HG02938 (cell line): Measurements from ENCODE around the gene NPAS3.

Experiments used
- ATAC-seq: cut with Tn5 transposase; IDR thresholded peaks from one replicate; pipeline ENCODE4 v1.9.1; 2021; ENCODE audit warnings: mild to moderate bottlenecking, moderate library complexity; ENCODE audit not compliant: unreplicated experiment

NPAS3 gene

DNA sequence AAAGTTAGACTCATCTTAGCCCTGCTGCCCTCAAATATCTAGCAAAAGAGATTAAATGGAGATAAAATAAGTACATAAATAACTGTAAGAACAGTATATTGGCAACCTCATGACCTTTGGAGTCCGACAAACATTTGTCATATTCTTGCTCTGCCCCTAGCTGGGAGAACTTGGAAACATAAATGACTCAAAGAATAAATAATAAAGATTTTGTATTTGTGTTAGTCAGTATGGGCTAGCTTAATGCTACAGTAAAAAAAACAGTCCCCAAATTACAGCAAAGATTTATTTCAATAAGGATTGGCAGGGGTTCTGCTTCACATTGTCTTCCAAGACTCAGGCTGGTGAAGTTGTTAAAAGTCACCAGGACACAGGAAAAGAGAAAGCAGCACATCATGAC is 791.5 kb downstream of the NPAS3 start:
- ATAC-seq: no peak

DNA sequence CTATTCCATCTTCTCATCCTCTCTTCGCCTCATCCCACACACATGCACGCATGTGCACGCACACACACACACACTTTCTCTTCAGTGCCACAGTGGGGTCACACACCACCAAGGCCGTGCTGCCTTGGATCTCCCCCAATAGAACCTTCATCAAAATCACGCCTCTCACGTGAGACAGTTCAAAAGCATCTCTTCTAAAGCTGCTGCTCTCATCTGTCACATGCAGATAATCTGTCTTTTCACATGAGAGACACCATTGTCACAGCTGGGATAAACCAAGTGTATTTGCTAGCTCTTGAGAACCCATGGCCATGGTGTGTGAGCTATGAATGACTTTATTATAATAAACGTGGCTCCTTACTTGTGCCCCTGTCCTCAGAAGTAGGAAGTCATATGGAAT is 793.5 kb downstream of the NPAS3 start:
- ATAC-seq: no peak

DNA sequence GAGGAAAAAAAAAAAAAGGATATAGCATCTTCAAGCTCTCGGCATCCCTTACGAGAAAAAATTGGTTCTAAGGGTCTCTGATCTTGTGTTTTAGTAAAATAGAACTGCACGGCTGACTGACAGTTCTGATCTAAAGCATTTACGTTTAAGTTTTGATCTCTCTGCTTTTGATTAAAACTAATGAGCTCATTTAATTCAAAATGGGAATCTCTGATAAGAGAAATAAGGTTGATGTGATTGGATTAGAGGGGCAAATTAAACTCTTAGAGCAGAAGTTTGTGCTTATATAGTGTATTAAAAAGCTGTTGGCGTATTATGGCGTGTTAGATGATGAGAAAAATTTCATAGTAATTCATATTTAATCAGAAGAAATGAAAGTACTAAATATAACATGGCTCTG is 794.6 kb downstream of the NPAS3 start:
- no peak for ATAC-seq

DNA sequence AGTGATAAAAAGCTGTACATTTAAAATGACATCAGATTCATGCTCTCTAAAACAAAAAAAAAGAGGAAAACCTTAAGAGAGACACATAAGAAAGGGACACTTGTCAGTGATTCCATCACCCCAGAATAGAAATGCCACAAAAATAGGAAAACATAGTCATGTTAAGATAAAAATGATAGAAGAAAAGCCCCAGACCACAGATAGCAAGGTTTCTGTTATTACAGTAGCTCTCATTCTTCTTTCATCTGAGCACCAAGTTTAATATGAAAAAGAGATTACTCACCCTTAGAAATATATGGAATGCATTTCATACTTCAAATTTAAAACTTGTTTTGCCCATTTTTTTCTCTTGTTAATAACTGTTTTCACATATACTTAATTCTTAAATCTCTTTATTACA is 795.0 kb downstream of the NPAS3 start:
- no peak for ATAC-seq

DNA sequence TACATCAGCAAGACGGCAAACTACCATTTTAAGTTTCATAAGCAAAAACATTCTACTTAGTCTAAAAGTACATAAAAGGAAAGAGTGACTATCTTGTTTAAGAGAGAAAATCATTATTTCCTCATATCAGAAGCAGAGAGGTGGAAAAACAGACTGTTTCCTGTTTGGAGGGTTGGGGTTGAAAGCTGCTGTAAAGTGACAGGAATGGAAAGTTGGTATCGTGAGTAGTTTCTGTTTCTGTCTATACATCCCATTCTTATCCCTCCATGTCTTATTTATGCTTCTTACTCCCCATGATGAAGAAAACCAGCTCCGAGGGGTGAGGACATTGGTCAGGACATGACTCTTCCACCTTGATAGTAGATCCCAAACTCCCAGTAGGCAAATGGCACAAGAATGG is 795.7 kb downstream of the NPAS3 start:
- no peak for ATAC-seq

DNA sequence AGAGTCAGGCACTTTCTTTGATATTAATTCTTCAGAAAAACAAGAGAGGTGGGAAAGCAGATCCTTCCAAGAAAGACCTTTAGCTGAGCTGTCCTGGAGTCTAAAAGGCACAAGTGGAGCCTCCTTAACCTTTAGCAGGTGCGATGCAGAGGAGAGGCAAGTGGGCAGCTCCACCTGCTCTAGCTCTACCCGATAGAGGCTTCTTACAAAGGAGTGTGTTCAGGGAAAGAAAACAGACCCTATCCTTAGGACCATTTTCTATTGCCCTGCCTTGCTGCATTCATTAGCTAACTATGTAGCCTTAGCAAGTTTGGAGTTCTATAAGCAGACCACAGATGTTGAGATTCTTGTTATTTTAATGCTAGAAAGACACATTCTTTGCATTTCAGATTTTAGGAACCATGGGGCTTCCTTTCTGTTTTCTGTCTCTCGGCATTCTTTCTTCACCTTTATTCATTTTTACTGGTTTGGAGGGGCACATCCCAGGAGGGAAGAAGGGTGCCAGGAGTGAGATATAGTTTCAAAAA is 797.7 kb downstream of the NPAS3 start:
- ATAC-seq: no peak

DNA sequence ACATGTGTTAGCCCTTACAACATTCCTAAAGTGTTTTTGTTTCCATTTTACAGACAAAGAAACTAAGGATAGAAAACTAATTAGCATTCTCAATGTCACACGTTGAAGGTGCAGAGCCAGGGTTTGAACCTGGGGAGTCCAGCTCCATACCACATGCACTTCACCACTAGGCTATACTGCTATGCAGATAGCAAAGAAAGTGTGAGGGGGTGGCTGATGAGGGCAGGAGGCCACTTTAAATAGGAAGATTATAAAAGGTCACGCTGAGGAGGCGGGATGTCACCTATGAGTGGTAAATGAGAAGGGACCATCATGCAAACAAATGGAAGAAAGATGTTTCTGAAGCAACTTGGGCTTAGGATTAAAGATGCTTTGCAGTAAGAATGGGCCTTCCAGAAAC is 798.3 kb downstream of the NPAS3 start:
- no peak for ATAC-seq

DNA sequence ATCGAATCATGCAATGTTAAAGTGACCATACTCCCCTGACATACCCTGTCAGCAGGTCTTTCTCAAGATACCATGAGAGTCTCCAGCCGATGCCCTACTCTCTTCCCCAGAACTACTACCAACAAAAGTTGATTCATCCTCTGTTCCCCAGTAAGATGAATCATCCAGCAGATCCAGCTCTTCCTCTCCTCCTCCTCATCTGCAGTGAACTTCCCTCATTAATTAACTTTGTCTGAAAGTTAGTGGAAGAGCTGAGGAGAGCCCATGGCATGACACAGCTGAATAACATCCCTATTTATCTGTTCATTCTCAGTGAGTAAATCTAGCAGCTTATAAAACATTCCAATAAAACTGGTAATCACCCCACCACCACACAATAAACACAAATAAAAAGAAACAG is 798.8 kb downstream of the NPAS3 start:
- ATAC-seq: no peak

DNA sequence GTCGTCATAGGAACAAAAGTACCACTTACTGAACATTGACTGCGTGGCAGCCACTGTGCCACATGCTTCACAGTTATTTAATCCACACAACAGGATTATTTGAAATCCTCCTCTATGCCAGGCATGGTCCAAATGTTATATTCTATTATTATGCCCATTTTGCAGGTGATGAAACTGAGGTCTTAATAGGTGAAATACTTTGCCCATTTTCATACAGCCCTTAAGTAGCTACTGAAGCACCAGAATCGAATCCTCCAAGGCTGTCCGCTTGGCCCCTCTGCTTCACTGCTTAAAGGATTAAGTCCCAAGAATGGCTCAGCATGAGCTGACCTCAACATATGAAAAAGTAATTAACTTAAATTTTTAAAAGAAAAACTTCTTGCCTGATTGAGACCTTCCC is 799.4 kb downstream of the NPAS3 start:
- ATAC-seq: no peak

DNA sequence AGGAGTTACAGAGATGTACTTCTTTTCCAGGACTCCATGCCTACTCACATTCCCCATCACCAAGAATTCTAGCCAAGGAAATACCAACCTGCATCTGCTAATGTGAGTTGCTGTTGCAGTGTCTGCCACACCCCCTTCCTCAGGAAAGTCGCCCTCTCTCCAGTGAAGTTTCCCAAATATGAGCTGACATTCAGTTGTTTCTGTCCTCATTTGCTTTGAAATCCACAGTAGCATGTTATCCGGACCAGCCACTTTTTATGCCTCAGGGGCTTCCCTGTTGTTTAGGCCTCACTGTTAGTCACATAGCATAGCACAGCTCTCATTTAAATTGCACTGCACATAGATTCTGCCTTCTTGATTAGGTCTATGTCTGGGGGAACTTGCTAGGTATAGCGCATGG is 799.8 kb downstream of the NPAS3 start:
- no peak for ATAC-seq

DNA sequence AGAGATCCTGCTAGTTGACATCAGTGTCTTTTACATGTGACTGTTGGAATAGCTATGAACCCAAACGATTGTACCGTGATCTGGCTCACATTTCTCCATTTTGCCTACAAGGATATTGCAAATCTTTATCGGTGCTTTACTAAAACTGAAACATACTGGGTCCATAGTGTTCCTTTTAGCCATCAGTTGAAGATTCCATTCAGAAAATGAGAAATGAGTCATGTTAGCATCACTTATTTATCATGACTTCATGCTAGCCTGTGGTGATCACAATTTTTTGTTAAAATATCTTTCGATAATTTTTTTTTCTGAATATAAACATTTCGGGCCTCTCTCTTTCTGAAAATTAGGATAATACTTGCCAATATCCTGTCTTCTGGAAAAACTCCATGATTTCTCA is 801.9 kb downstream of the NPAS3 start:
- no peak for ATAC-seq

DNA sequence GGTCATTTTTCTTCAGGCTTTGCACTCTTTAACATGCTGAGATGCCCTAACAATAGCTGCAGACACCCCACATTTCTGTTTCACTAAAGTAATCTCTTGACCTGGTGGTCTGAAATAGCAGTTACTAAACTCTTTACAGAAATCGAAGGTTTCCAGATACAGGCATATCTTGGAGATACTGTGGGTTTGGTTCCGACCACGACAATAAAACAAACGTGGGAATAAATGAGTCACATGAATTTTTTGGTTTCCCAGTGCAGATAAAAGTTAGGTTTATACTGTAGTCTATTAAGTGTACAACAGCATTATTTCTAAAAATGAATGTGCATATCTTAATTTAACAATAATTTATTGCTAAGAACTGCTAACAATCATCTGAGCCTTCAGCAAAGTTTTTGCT is 803.5 kb downstream of the NPAS3 start:
- no peak for ATAC-seq

DNA sequence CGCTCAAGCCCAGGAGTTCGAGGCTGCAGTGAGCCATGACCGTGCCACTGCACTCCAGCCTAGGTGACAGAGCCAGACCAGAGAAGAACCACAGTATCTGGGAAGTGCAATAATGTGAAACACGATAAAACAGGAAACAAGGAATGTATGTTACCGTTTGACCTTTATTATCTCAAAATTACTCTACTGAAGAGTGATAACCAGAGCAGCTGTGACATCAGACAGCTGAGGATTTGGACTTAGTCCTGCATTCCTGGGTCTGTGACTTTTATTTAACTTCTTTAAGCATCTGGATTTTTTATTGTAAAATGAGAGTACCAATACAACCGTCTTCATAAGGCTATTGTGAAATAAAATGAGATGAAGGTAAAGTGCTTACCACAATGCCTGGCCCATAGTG is 806.5 kb downstream of the NPAS3 start:
- ATAC-seq: no peak

DNA sequence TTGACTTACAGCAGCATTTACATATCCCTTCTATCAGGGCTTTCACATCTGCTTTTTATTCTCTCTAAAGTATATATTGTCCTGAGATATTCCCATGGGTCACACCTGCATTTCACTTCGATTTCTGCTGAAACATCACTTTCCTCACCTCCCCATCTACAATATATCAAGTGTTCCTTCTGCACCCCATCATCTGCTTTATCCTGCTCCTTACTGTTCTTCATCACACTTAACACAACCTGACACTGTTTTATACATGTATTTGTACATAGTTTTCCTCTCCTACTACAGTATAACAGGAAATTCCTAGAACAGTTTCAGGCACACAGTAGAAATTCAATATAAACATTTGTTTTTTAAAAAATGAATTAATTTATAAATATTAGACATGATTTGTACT is 809.1 kb downstream of the NPAS3 start:
- ATAC-seq: no peak

DNA sequence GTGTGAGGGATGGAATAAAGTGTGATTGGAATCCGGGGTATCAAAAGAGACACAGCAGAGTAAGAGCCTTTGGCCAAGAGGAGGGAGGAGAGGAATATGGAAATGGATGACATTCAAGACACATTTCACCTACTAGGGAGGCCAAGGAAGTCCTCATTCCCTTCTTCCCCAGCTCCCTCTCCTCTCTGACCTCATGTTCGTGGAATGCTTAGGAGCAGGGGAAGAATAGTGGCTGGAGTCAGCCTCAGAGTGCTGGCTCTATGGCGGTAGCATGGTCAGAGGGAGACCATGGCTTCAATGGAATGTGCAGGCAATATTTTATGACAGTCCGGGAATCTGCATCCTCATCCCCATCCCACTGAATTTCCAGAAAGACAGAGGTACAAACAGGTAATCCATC is 815.6 kb downstream of the NPAS3 start:
- ATAC-seq: no peak

DNA sequence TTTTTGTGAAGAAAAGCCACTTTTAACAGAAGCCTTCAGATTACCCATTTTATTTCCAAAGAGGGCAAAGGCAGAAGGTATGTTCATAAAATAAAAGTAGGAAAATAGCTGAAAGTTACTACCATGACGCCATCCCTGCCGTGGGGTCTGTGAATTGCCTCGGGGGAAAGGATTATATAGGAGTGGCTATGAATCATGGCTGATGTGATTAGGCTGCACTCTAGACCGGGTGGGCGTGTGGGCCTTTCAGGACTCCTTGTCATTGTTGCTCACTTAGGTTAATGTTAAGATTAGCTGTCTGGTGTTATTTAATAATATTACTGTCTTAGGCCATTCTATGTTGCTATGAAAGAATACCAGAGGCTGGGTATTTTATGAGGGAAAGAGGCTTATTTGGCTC is 816.7 kb downstream of the NPAS3 start:
- no peak for ATAC-seq

DNA sequence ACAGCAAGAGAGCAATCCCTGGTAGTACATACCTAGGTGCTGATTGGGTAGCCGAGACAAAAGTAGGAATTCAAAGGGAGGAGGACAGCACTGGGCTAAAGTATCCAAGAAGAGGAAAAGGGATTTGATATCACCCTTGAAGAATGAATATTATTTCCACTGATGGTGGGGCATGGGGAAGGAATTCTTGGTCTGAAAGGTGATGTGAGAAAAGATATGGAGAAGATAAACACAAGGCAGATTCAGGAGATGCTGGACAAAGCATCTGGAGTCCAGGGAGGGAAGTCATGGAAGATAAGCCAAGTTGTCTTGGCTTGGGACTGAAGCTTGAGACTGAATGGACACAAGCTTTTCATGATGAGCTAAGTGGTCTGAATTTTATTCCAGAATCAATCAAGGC is 818.2 kb downstream of the NPAS3 start:
- no peak for ATAC-seq

DNA sequence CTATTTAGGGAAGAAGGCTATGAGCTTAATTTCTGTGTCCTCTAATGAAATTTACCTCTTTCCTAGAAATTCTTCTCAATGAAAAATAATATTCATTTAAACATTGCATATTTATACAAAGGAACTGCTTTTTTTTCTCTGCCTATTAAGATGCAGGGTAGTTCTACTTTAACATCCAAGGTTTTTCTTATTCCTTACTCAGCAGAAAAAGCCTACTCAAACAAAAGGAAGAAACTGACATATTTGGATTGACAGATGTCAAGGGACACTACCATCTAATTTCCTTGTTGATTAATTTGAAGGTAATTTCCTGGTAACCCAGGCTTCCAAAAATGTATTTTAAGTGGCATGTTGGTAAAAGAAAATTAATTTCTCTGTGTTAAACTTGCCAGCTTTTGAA is 819.9 kb downstream of the NPAS3 start:
- ATAC-seq: no peak

DNA sequence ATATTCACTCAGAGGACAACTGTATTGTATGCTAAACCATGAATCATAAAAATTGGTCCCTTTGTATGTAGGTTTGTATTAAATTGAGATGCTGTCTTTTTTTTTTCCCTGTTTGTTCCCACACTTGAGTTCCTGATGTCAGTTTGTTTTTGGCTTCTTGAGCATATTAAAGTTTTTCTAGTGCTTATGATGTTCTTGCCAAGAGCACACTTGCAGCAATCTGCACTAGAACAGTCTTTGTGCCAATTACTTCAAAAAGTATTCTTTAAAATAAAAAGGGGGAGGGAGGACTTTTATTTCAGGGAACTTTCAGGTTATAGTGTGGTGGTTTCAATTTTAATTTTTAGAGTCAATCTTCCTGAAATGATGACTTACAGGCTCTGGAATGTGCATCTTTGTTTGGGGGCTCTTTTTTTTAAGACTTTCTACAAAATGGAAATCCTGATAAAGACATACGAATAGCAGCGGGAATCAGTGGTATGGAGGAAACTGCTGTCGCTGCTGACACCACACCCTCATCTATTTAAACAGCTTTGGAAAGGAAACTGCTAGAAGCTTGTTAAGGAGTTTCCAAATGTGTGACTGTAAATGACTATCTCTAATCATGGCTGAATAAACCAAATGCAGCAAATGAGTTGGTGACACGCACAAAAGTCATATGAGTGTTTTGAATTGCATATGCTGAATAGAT is 823.6 kb downstream of the NPAS3 start:
- no peak for ATAC-seq

DNA sequence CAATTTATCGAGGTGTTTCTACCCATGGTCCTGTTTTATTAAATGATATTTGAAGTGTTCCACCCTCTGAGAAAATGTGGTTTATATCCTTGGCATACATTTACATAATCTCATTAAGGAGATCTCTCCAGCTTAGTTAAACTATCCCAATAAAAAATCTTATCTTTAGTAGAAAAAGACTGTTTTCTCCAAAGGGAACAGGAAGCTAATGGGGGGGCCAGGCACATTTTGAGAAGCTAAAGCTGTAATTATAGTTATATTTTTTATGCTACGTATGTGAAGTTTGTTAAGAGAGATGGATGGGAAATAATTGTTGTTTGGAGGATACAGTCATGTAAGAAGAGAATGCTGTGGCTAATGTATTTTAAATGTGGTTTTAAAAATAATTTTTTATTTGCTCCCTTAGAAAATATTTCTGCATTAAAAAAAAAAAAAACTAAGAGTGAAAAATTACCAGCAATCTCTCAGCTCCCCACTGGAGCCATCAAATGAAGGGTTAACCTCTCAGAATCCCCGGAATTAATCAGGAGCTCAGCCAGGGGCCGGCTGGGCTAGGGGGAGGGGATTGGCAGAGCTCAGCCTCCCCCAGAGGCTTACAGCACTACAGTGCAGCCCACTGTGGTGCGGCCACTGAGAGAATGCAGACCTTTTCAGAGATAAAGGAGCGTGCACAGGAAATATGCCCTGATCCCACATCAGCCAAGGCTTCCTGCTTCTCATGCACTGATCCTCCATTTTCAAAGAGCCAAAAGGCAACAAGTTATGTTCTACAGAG is 826.4 kb downstream of the NPAS3 start:
- ATAC-seq: no peak

DNA sequence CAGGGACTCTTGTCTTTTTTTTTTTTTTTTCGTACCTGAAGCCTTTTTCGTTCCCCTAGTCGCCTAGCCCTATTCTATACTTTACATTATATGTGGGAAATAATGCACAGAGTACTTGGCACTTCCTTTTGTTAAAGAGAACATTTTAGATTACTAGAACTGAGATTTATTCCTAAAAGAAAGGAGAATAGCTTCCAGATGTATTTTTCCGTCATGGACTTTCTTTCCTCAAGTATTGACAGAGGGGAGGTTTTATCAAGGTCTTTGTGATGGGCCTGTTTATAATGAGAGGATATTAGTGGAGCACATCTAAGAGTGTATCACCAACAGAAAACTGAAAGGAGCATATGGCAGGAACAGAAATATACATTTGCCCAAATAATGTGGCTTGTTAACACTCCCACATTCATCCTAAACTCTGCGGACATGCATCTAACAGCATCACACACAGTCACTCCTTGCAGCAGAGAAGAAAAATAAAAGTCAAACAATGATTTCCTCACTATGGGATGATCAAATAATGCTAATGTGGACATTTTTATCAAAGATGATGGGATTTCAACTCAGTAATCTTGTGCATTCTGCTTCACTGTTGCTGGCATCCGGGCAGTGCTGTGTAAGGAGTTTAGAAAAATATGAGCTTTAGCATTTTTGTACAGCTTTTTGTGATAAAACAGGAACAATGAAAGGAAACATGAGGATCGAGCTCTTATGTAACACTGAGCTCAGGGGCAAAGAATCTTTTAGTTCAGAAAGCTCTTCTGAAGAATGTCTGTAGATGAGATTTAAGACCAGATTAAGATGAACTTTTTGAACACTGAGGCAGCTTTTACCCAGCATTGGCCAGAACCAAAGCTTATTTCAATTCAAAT is 829.1 kb downstream of the NPAS3 start:
- ATAC-seq: no peak

DNA sequence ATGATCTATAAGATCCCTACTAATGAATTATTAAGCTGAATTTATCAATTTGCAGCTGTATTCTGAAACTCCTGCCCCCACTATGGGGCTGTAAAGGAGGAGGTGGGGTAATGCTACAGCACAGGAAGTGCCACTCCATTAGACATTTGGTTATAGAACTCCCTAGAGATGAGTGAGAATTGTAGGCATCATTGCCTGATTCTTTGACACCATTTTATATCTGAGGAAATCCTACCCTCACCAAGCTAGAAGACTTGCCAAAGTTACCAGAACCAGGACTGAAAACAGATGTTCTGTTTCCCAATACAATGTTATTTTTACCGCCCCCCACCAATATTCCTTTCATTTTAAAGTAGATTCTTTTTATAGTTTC is 829.8 kb downstream of the NPAS3 start:
- ATAC-seq: no peak
